SH-SY5Y (cell line): Measurements from ENCODE around the gene AGBL1.

Experiments
- GATA2 ChIP-seq: IDR thresholded peaks from 2 replicates; pipeline ENCODE4 v1.6.1; 2011; ENCODE audit warnings: mild to moderate bottlenecking, low read depth, low read length
- GATA3 ChIP-seq: IDR thresholded peaks from 2 replicates; pipeline ENCODE4 v1.6.1; 2011; ENCODE audit warnings: low read depth, mild to moderate bottlenecking, low read length, moderate library complexity

- TF ChIP-seq GATA2: no peak
- TF ChIP-seq GATA3: no peak
Measured at GRCh38 chr15:86912661-86913060, 833.0 kb downstream of the AGBL1 start.
